Neutrophil (primary cell): ENCODE results near the gene KIAA0930.

Source experiments
- H3K27ac ChIP-seq: fragments of 200-600 bp; sonication (generic); 2 replicates; pipeline ENCODE4 v1.5.1; 2016; ENCODE audit warnings: mild to moderate bottlenecking, moderate library complexity
- H3K27me3 ChIP-seq: fragments of 200-600 bp; sonication (generic); 2 replicates; pipeline ENCODE4 v1.6.0; 2016; ENCODE audit warnings: mild to moderate bottlenecking
- H3K36me3 ChIP-seq: fragments of 200-600 bp; sonication (generic); 2 replicates; pipeline ENCODE4 v1.5.1; 2017
- H3K4me1 ChIP-seq, 2 experiments: fragments of 200-600 bp in 1 of 2; sonication (generic) in 1 of 2; 1 replicate in 1 of 2; 2 replicates in 1 of 2; pipeline versions ENCODE4 v1.5.1 to v1.6.1; 2013 to 2016; ENCODE audit warnings: low read depth in 1 of 2, low read length in 1 of 2, mild to moderate bottlenecking in 1 of 2, moderate library complexity in 1 of 2; ENCODE audit not compliant: control insufficient read depth in 1 of 2, insufficient read depth in 1 of 2
- H3K4me3 ChIP-seq, 2 experiments: fragments of 200-600 bp in 1 of 2; sonication (generic) in 1 of 2; 1 replicate in 1 of 2; 2 replicates in 1 of 2; pipeline ENCODE4 v1.5.1; 2013 to 2016; ENCODE audit warnings: low read depth in 1 of 2, low read length in 1 of 2, mild to moderate bottlenecking in 1 of 2, moderate library complexity in 1 of 2
- H3K9me3 ChIP-seq: fragments of 200-600 bp; sonication (generic); 2 replicates; pipeline ENCODE4 v1.5.1; 2016
- CTCF ChIP-seq: fragments of 200-600 bp; sonication (generic); IDR thresholded peaks from 2 replicates; pipeline ENCODE4 v1.5.1; 2016; ENCODE audit warnings: antibody characterized with exemption

KIAA0930 gene

GRCh38 chr22:45224988-45225731 lies 15.5 kb downstream of the KIAA0930 start:
- Histone ChIP-seq H3K36me3 (no peaks in the 10 kb centered on the region), H3K27ac (peak overlapping the region; percentile 80), H3K4me1 (peaks cover 88 to 89% of the 10 kb centered on the region in 2 experiments), H3K9me3 (no peaks in the 10 kb centered on the region), H3K27me3 (no peaks in the 10 kb centered on the region), H3K4me3 (peak overlapping the region; percentile 37 to 42)
- TF ChIP-seq CTCF: no peak

- Histone ChIP-seq H3K27ac (no peak overlapping the region), H3K36me3 (no peaks in the 10 kb centered on the region), H3K27me3 (no peaks in the 10 kb centered on the region), H3K4me3 (no peak overlapping the region), H3K9me3 (no peaks in the 10 kb centered on the region), H3K4me1 (peaks cover 79 to 80% of the 10 kb centered on the region in 2 experiments)
- TF ChIP-seq CTCF: no peak
Observed at GRCh38 chr22:45224331-45224730, 16.4 kb downstream of the KIAA0930 start.

GRCh38 chr22:45223304-45224117 lies 17.2 kb downstream of the KIAA0930 start:
- Histone ChIP-seq H3K27ac (peak overlapping the region; percentile 55), H3K4me3 (no peak overlapping the region), H3K27me3 (no peaks in the 10 kb centered on the region), H3K4me1 (peaks cover 77% of the 10 kb centered on the region in 2 experiments), H3K36me3 (no peaks in the 10 kb centered on the region), H3K9me3 (no peaks in the 10 kb centered on the region)
- TF ChIP-seq CTCF: no peak

GRCh38 chr22:45221201-45221600 lies 19.5 kb downstream of the KIAA0930 start:
- H3K36me3 ChIP-seq: no peaks in the 10 kb centered on the region
- H3K9me3 ChIP-seq: no peaks in the 10 kb centered on the region

GRCh38 chr22:45218976-45219375 lies 21.7 kb downstream of the KIAA0930 start:
- Histone ChIP-seq H3K27ac (no peak overlapping the region), H3K4me3 (no peak overlapping the region), H3K9me3 (no peaks in the 10 kb centered on the region), H3K27me3 (no peaks in the 10 kb centered on the region), H3K4me1 (peaks cover 36 to 37% of the 10 kb centered on the region in 2 experiments), H3K36me3 (no peaks in the 10 kb centered on the region)
- no peak for TF ChIP-seq CTCF

More at GRCh38 chr22:45221201-45221600, 19.5 kb downstream of the KIAA0930 start:
- no peak for TF ChIP-seq CTCF
- Histone ChIP-seq H3K4me1 (peaks cover 54% of the 10 kb centered on the region in 2 experiments), H3K27me3 (no peaks in the 10 kb centered on the region), H3K27ac (peak overlapping the region; percentile 54), H3K4me3 (no peak overlapping the region)
